HFFc6 (cell line): ENCODE data around the gene NOP53. TPM values are rescaled to one million over a fixed set of nuclear protein-coding genes. Genes with fewer than 3 reads are reported as not detected.

Source experiments
- DNase-seq: peaks from one replicate; pipeline ENCODE4 v3.0.0-alpha.2; 2018
- H3K27ac Mint-ChIP-seq: 2 replicates; pipeline ENCODE4 v1.8.0; 2020; ENCODE audit warnings: mild to moderate bottlenecking, mixed read lengths
- H3K27me3 Mint-ChIP-seq: 2 replicates; pipeline ENCODE4 v1.8.0; 2021; ENCODE audit warnings: mild to moderate bottlenecking, moderate library complexity, mixed read lengths; ENCODE audit not compliant: insufficient read depth
- H3K36me3 Mint-ChIP-seq: 2 replicates; pipeline ENCODE4 v1.8.0; 2021; ENCODE audit warnings: low read depth, mixed read lengths
- H3K4me1 Mint-ChIP-seq: 2 replicates; pipeline ENCODE4 v1.8.0; 2020; ENCODE audit warnings: low read depth, mixed read lengths
- H3K4me3 Mint-ChIP-seq: 2 replicates; pipeline ENCODE4 v1.8.0; 2020; ENCODE audit warnings: mild to moderate bottlenecking, moderate library complexity, mixed read lengths
- H3K9me3 Mint-ChIP-seq: 2 replicates; pipeline ENCODE4 v1.8.0; 2020; ENCODE audit warnings: mild to moderate bottlenecking, mixed read lengths
- CTCF ChIP-seq: fragments of 200-600 bp; sonication (generic); IDR thresholded peaks from 2 replicates; pipeline ENCODE4 v1.5.0; 2021; ENCODE audit warnings: antibody characterized with exemption, mild to moderate bottlenecking
- total RNA-seq, 6 experiments: library from RNA; stranded (reverse); fragmentation: NEBNext Ultra II Directional; extraction: Animal tissue kit (Norgen Biotek cat#: 25700); gene quantifications; 2 replicates in 1 of 6; 3 replicates in 5 of 6; pipeline ENCODE4 v1.2.3, GENCODE V29; 2021

NOP53 gene
- total RNA-seq, 6 experiments from 2014 or later = 72.7 to 113 (median 106) TPM

GRCh38 chr19:47755065-47755761 lies 9.9 kb downstream of the NOP53 start:
- Mint-ChIP-seq H3K4me3 (no peak overlapping the region), H3K9me3 (no peaks in the 10 kb centered on the region), H3K27ac (no peak overlapping the region), H3K27me3 (peaks cover 25% of the 10 kb centered on the region), H3K36me3 (peaks cover 49% of the 10 kb centered on the region), H3K4me1 (no peaks in the 10 kb centered on the region)
- no peak for TF ChIP-seq CTCF
- DNase-seq = no peak

GRCh38 chr19:47755762-47756626 lies 10.6 kb downstream of the NOP53 start:
- Mint-ChIP-seq H3K9me3 (no peaks in the 10 kb centered on the region), H3K4me3 (no peak overlapping the region), H3K27ac (no peak overlapping the region), H3K4me1 (no peaks in the 10 kb centered on the region), H3K27me3 (peaks cover 21% of the 10 kb centered on the region), H3K36me3 (peaks cover 47% of the 10 kb centered on the region)
- no peak for TF ChIP-seq CTCF
- no peak for DNase-seq

- Mint-ChIP-seq H3K4me1 (no peaks in the 10 kb centered on the region), H3K27me3 (peaks cover 20% of the 10 kb centered on the region), H3K4me3 (no peak overlapping the region), H3K27ac (no peak overlapping the region), H3K9me3 (no peaks in the 10 kb centered on the region), H3K36me3 (peaks cover 47% of the 10 kb centered on the region)
- no peak for DNase-seq
- no peak for TF ChIP-seq CTCF
These were observed 11.2 kb downstream of the NOP53 start for GRCh38 chr19:47756627-47756929.

- TF ChIP-seq CTCF = no peak
- peaks cover 47% of the 10 kb centered on the region for H3K36me3 Mint-ChIP-seq
These were observed 11.7 kb downstream of the NOP53 start for GRCh38 chr19:47756953-47757608.

GRCh38 chr19:47757617-47758442 lies 12.5 kb downstream of the NOP53 start:
- Mint-ChIP-seq H3K4me3 (no peak overlapping the region), H3K27ac (no peak overlapping the region), H3K9me3 (no peaks in the 10 kb centered on the region), H3K36me3 (peaks cover 47% of the 10 kb centered on the region), H3K27me3 (peaks cover 23% of the 10 kb centered on the region), H3K4me1 (peaks cover 4% of the 10 kb centered on the region; the same call in 1 of the 2 replicates)
- no peak for TF ChIP-seq CTCF
- DNase-seq = no peak

More at GRCh38 chr19:47756953-47757608, 11.7 kb downstream of the NOP53 start:
- Mint-ChIP-seq H3K27me3 (peaks cover 20% of the 10 kb centered on the region), H3K4me3 (no peak overlapping the region; the same call in 1 of the 2 replicates), H3K27ac (no peak overlapping the region), H3K4me1 (no peaks in the 10 kb centered on the region), H3K9me3 (no peaks in the 10 kb centered on the region)
- DNase-seq = no peak
